ENCODE results near the gene SEPTIN2. TPM values are rescaled to one million over a fixed set of nuclear protein-coding genes. Genes with fewer than 3 reads are reported as not detected.

Gene SEPTIN2
- total and polyA plus RNA-seq, 10 of the 15 experiments (the other 5 are each of a cell fraction or from before 2014, with no cell fraction given) = 169 to 474 (median 269) TPM

GRCh38 chr2:241314226-241315092 is 1.3 kb upstream of the SEPTIN2 start (continued):
- TF ChIP-seq CTCF (IDR thresholded peaks at IDR 0.05 in 2 of 3, conservative IDR thresholded peaks at IDR 0.05 in 1 of 3; ENCODE audit: control insufficient read depth in 2 of 3, extremely low read depth in 1 of 3, insufficient read depth in 1 of 3, low read depth in 3 of 3, low read length in 3 of 3) (no peak), IRF4 (IDR thresholded peaks at IDR 0.05; ENCODE audit: low read depth, low read length) (no peak), NR2F1 (conservative IDR thresholded peaks at IDR 0.05) (no peak), STAT1 (conservative IDR thresholded peaks at IDR 0.05) (no peak), TCF12 (IDR thresholded peaks at IDR 0.05; ENCODE audit: low read depth, low read length) (no peak), GATAD2B (conservative IDR thresholded peaks at IDR 0.05; ENCODE audit: low read depth) (peak; percentile 86; the same call in 1 of the 2 replicates), FOXK2 (IDR thresholded peaks at IDR 0.05) (no peak), ZNF384 (IDR thresholded peaks at IDR 0.05; ENCODE audit: borderline replicate concordance, low read depth, low read length) (no peak), CEBPB (IDR thresholded peaks at IDR 0.05; ENCODE audit: borderline replicate concordance in 1 of 2, low read depth in 2 of 2, low read length in 2 of 2) (no peak), CREB1 (IDR thresholded peaks at IDR 0.05; ENCODE audit: low read depth) (no peak), USF1 (IDR thresholded peaks at IDR 0.05; ENCODE audit: borderline replicate concordance, extremely low read length, insufficient read depth, low read depth, low read length) (no peak), NRF1 (conservative IDR thresholded peaks at IDR 0.05; ENCODE audit: low read depth, low read length) (no peak), RCOR1 (conservative IDR thresholded peaks at IDR 0.05; ENCODE audit: low read depth, low read length) (no peak), KLF5 (IDR thresholded peaks at IDR 0.05; ENCODE audit: partially characterized antibody) (peak; percentile 39), POLR2AphosphoS5 (IDR thresholded peaks at IDR 0.05; ENCODE audit: low read length) (no peak), ATF7 (IDR thresholded peaks at IDR 0.05; ENCODE audit: low read depth) (no peak), CREM (IDR thresholded peaks at IDR 0.05; ENCODE audit: low read depth) (peak; percentile 25), HDGF (IDR thresholded peaks at IDR 0.05) (no peak), NFYA (IDR thresholded peaks at IDR 0.05; ENCODE audit: borderline replicate concordance, low read depth, low read length) (no peak), ESRRA (IDR thresholded peaks at IDR 0.05; ENCODE audit: low read length) (no peak; the same call in 1 of the 2 replicates), BCL11A (IDR thresholded peaks at IDR 0.05; ENCODE audit: low read depth, low read length) (no peak), TBL1XR1 (IDR thresholded peaks at IDR 0.05; ENCODE audit: low read depth, low read length) (no peak), ZBTB33 (IDR thresholded peaks at IDR 0.05) (no peak), FOXM1 (IDR thresholded peaks at IDR 0.05; ENCODE audit: low read depth, low read length) (no peak), IRF3 (IDR thresholded peaks at IDR 0.05) (no peak)

Measured in GM12878 (cell line).